HepG2 (cell line): ENCODE data around the gene TBX18. TPM values are rescaled to one million over a fixed set of nuclear protein-coding genes. Genes with fewer than 3 reads are reported as not detected.

Experiments used
- ATAC-seq: fragments of 200-7000 bp; cut with Tn5 transposase; 3 replicates; pipeline ENCODE4 v1.9.1; 2020; ENCODE audit warnings: mild to moderate bottlenecking, moderate library complexity
- BruUV-seq: library from RNA; stranded (reverse); fragments of 400-500 nt; replicated peaks from 2 replicates; lab custom pipeline; 2021; lab: Mats Ljungman, UMichigan
- CTCF ChIA-PET: fragments of 300-600 bp; formaldehyde crosslinking; extraction: SDS; loops from one replicate; lab custom pipeline; 2021; ENCODE audit warnings: low total read pairs, inconsistent platforms, low intra/inter-chr PET ratio; lab: Yijun Ruan, JAX
- POLR2A ChIA-PET: fragments of 350-600 bp; sonication (Branson Sonifier 250); formaldehyde crosslinking; loops from one replicate; lab custom pipeline; 2020; ENCODE audit warnings: antibody characterized with exemption, inconsistent platforms; lab: Yijun Ruan, JAX
- DNase-seq: peaks from one replicate; pipeline ENCODE4 v3.0.0-alpha.2; 2015; ENCODE audit warnings: low spot score
- FAIRE-seq: peaks from 3 replicates; lab custom pipeline; 2011; peaks lifted over from hg19 to GRCh38; lab: Jason Lieb, UNC
- H2AFZ ChIP-seq: one replicate; pipeline ENCODE4 v1.6.1; 2011; ENCODE audit warnings: low read length, inconsistent platforms
- H3K27ac ChIP-seq: fragments of 300-600 bp; 3 replicates; pipeline ENCODE4 v1.8.0; 2011; ENCODE audit warnings: mixed run types, mild to moderate bottlenecking, mixed read lengths, low read length, inconsistent platforms; ENCODE audit not compliant: insufficient read depth; ENCODE audit errors: extremely low read length
- H3K27me3 ChIP-seq, 2 experiments: fragments of 200-600 bp in 1 of 2; 2 replicates in 1 of 2; 3 replicates in 1 of 2; pipeline versions ENCODE4 v1.6.0 to v1.8.0; 2011; ENCODE audit warnings: low read length in 2 of 2, mild to moderate bottlenecking in 2 of 2, moderate library complexity in 2 of 2, inconsistent platforms in 1 of 2; ENCODE audit not compliant: insufficient read depth in 2 of 2, control insufficient read depth in 1 of 2
- H3K36me3 ChIP-seq, 2 experiments: fragments of 200-600 bp in 1 of 2; replicated peaks in 1 of 2; 2 replicates in 1 of 2; 3 replicates in 1 of 2; pipeline versions ENCODE4 v1.5.1 to v1.8.0; 2011; ENCODE audit warnings: low read length in 2 of 2, inconsistent platforms in 1 of 2; ENCODE audit not compliant: insufficient read depth in 2 of 2, control insufficient read depth in 1 of 2
- H3K4me1 ChIP-seq: 2 replicates; pipeline ENCODE4 v1.5.1; 2012; ENCODE audit warnings: low read length, inconsistent platforms; ENCODE audit not compliant: insufficient read depth
- H3K4me2 ChIP-seq: 2 replicates; pipeline ENCODE4 v1.6.0; 2011; ENCODE audit warnings: low read depth, low read length, inconsistent platforms
- H3K4me3 ChIP-seq, 3 experiments: fragments of 200-600 bp in 1 of 3; sonication (generic), shearing (Covaris generic) in 1 of 3; replicated peaks in 1 of 3; 2 replicates each; pipeline ENCODE4 v1.5.1; 2011 to 2016; ENCODE audit warnings: low read length in 3 of 3, inconsistent platforms in 2 of 3, low read depth in 2 of 3, mild to moderate bottlenecking in 2 of 3, control low read depth in 1 of 3, mixed read lengths in 1 of 3; ENCODE audit not compliant: insufficient read depth in 1 of 3
- H3K79me2 ChIP-seq: one replicate; pipeline ENCODE4 v1.6.1; 2011; ENCODE audit warnings: low read length, inconsistent platforms; ENCODE audit not compliant: insufficient read depth
- H3K9ac ChIP-seq: 2 replicates; pipeline ENCODE4 v1.6.0; 2011; ENCODE audit warnings: mild to moderate bottlenecking, low read depth, low read length, inconsistent platforms; ENCODE audit not compliant: insufficient read depth
- H3K9me3 ChIP-seq: 2 replicates; pipeline ENCODE4 v1.5.1; 2012; ENCODE audit warnings: mild to moderate bottlenecking, low read length
- H4K20me1 ChIP-seq: 2 replicates; pipeline ENCODE4 v1.6.0; 2011; ENCODE audit warnings: inconsistent platforms, mild to moderate bottlenecking, low read length, moderate library complexity; ENCODE audit not compliant: insufficient read depth
- CEBPB ChIP-seq: IDR thresholded peaks from 2 replicates; pipeline ENCODE4 v1.6.1; 2011; ENCODE audit warnings: low read depth, low read length, improper control_type of control experiment, borderline replicate concordance
- CREB1 ChIP-seq, 2 experiments: fragments of 450-650 bp in 1 of 2; IDR thresholded peaks; 2 replicates each; pipeline ENCODE4 v1.6.1; 2016 to 2017; ENCODE audit warnings: control low read depth in 1 of 2, mild to moderate bottlenecking in 1 of 2, missing compliant biosample characterization in 1 of 2, missing genetic modification characterization in 1 of 2
- JUNB ChIP-seq: sonication (generic); formaldehyde crosslinking; IDR thresholded peaks from 2 replicates; pipeline ENCODE4 v1.8.0; 2022; ENCODE audit warnings: missing genetic modification reagents, mild to moderate bottlenecking, borderline replicate concordance
- KDM2A ChIP-seq: sonication (generic); formaldehyde crosslinking; IDR thresholded peaks from 2 replicates; pipeline ENCODE4 v1.4.0; 2020; ENCODE audit warnings: low read depth, missing genetic modification reagents, borderline replicate concordance
- MBNL3 ChIP-seq: fragments of 250-450 bp; sonication (Bioruptor Pico); conservative IDR thresholded peaks from 2 replicates; pipeline ENCODE4 v1.8.0; 2022; ENCODE audit warnings: mild to moderate bottlenecking, inconsistent platforms
- NBN ChIP-seq: fragments of 450-650 bp; conservative IDR thresholded peaks from 2 replicates; pipeline ENCODE4 v1.6.1; 2017
- SETDB1 ChIP-seq: sonication (generic); formaldehyde crosslinking; IDR thresholded peaks from 2 replicates; pipeline ENCODE4 v1.5.1; 2020; ENCODE audit warnings: missing genetic modification reagents, mild to moderate bottlenecking, borderline replicate concordance
- STAG1 ChIP-seq: sonication (generic); formaldehyde crosslinking; IDR thresholded peaks from 2 replicates; pipeline ENCODE4 v1.4.0; 2020; ENCODE audit warnings: missing genetic modification reagents
- ZBTB42 ChIP-seq: sonication (generic); formaldehyde crosslinking; IDR thresholded peaks from 2 replicates; pipeline ENCODE4 v1.5.0; 2020; ENCODE audit warnings: mild to moderate bottlenecking, missing genetic modification reagents
- ZNF670 ChIP-seq: sonication (generic); formaldehyde crosslinking; IDR thresholded peaks from 2 replicates; pipeline ENCODE4 v1.8.0; 2022; ENCODE audit warnings: mild to moderate bottlenecking, missing genetic modification reagents, borderline replicate concordance
- ZNF792 ChIP-seq: IDR thresholded peaks from 2 replicates; pipeline ENCODE4 v1.6.1; 2016
- WGBS: methylation state at CpG from one replicate; pipeline ENCODE4 v1.1.6; 2017; ENCODE audit warnings: low lambda C conversion rate; 5-methylcytosine and 5-hydroxymethylcytosine counted together
- in situ Hi-C: cut with HindIII; loops from 2 replicates; pipeline ENCODE4 v1.10.0; 2017; ENCODE audit warnings: low pct_unique_long_range_greater_than_20kb; ENCODE audit not compliant: extremely low pct_ligation_motif_present
- intact Hi-C: fragments of 100-400 bp; cut with micrococcal nuclease; formaldehyde crosslinking; loops from one replicate; pipeline ENCODE4 v1.10.0; 2022; ENCODE audit not compliant: unreplicated experiment
- polyA plus RNA-seq, 8 experiments: library from polyadenylated mRNA; depleted of rRNA in 3 of 8; stranded (reverse) in 7 of 8; unstranded in 1 of 8; fragments of >200 nt; fragmentation: Illumina TruSeq in 4 of 8; extraction: Trizol in 4 of 8; gene quantifications; 2 replicates each; pipeline versions ENCODE4 v1.2.1 to v1.2.3, GENCODE V29; 2011 to 2016; ENCODE audit warnings: low read depth in 4 of 8, missing spikeins in 1 of 8, mixed read lengths in 1 of 8; ENCODE audit not compliant: insufficient read depth in 1 of 8
- total RNA-seq, 5 experiments: library from RNA; depleted of rRNA; stranded (reverse); fragments of >200 nt; fragmentation: Illumina TruSeq; extraction: Trizol; gene quantifications; 2 replicates each; pipeline ENCODE4 v1.2.3, GENCODE V29; 2016; ENCODE audit warnings: low read depth in 1 of 5
- TF ChIP-seq, protein P1 (sequence below): sonication (generic); formaldehyde crosslinking; IDR thresholded peaks from 2 replicates; pipeline ENCODE4 v1.8.1; 2023; ENCODE audit warnings: missing genetic modification reagents, mild to moderate bottlenecking, borderline replicate concordance
- TF ChIP-seq, protein P2 (sequence below): sonication (generic); formaldehyde crosslinking; IDR thresholded peaks from 2 replicates; pipeline ENCODE4 v1.4.0; 2020; ENCODE audit warnings: missing genetic modification reagents, borderline replicate concordance

TBX18 gene
- total and polyA plus RNA-seq, 2 of the 13 experiments (the other 11 are each of a cell fraction or from before 2014, with no cell fraction given), result not detected

DNA sequence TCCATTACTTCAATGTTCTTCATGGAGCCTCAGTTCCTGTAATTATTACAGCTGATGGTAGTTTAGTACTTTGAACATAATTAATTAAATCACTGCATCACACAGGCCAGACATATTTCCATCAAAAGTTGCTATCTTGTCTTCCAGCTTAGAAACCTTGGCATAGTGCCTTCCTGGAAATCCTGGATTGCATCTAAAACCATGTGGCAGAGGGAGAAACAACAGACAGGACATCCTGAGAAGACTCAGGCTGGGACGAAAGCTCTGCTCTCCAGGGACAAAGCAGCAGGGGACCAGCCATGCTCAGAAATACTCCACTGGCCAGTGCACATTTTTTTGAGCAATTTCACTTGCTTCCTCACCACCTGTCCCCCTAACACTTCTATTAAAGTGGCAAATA, 55.3 kb downstream of the TBX18 start:
- Histone ChIP-seq H4K20me1 (no peaks in the 10 kb centered on the region), H3K9me3 (no peaks in the 10 kb centered on the region), H3K4me1 (no peaks in the 10 kb centered on the region), H3K4me2 (no peak overlapping the region), H2AFZ (no peak overlapping the region), H3K27me3 (no peaks in the 10 kb centered on the region), H3K79me2 (no peaks in the 10 kb centered on the region), H3K4me3 (no peak overlapping the region), H3K36me3 (no peaks in the 10 kb centered on the region), H3K9ac (no peak overlapping the region), H3K27ac (no peak overlapping the region)
- no TSS peak for BruUV-seq
- 0% methylated on average over 1 of the region's 1 CpG for WGBS
- no peak for FAIRE-seq
- intact Hi-C loops, result no loop called here
- CTCF ChIA-PET, result no interaction called here
- ATAC-seq, result no peak
- POLR2A ChIA-PET, result no interaction called here
- in situ Hi-C loops, result no loop called here
- no peak for DNase-seq
- TF ChIP-seq, protein P1, sequence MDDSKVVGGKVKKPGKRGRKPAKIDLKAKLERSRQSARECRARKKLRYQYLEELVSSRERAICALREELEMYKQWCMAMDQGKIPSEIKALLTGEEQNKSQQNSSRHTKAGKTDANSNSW (CRISPR knock-in tag), result no peak
- TF ChIP-seq ZNF792 (CRISPR knock-in tag) (no peak), MBNL3 (CRISPR knock-in tag) (no peak), CEBPB (no peak), KDM2A (CRISPR knock-in tag) (no peak), JUNB (CRISPR knock-in tag) (no peak), ZBTB42 (CRISPR knock-in tag) (no peak), SETDB1 (no peak), ZNF670 (no peak), STAG1 (no peak), CREB1 (IDR thresholded peaks at IDR 0.05) (no peak), CREB1 (CRISPR knock-in tag; IDR thresholded peaks at IDR 0.05) (no peak), NBN (no peak)
- TF ChIP-seq, protein P2, sequence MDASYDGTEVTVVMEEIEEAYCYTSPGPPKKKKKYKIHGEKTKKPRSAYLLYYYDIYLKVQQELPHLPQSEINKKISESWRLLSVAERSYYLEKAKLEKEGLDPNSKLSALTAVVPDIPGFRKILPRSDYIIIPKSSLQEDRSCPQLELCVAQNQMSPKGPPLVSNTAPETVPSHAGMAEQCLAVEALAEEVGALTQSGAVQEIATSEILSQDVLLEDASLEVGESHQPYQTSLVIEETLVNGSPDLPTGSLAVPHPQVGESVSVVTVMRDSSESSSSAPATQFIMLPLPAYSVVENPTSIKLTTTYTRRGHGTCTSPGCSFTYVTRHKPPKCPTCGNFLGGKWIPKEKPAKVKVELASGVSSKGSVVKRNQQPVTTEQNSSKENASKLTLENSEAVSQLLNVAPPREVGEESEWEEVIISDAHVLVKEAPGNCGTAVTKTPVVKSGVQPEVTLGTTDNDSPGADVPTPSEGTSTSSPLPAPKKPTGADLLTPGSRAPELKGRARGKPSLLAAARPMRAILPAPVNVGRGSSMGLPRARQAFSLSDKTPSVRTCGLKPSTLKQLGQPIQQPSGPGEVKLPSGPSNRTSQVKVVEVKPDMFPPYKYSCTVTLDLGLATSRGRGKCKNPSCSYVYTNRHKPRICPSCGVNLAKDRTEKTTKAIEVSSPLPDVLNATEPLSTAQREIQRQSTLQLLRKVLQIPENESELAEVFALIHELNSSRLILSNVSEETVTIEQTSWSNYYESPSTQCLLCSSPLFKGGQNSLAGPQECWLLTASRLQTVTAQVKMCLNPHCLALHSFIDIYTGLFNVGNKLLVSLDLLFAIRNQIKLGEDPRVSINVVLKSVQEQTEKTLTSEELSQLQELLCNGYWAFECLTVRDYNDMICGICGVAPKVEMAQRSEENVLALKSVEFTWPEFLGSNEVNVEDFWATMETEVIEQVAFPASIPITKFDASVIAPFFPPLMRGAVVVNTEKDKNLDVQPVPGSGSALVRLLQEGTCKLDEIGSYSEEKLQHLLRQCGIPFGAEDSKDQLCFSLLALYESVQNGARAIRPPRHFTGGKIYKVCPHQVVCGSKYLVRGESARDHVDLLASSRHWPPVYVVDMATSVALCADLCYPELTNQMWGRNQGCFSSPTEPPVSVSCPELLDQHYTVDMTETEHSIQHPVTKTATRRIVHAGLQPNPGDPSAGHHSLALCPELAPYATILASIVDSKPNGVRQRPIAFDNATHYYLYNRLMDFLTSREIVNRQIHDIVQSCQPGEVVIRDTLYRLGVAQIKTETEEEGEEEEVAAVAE (CRISPR knock-in tag), result no peak
